Ascending aorta (tissue), 2 donors: ENCODE data around the gene NME9. TPM values are rescaled to one million over a fixed set of nuclear protein-coding genes. Genes with fewer than 3 reads are reported as not detected.

Experiments used
- DNase-seq, 2 donors: peaks; one replicate each; pipeline ENCODE4 v3.0.0-alpha.2; 2019; ENCODE audit warnings: low spot score in 2 of 2
- H3K27ac ChIP-seq, 2 donors: fragments of 200-600 bp; sonication (generic); one replicate each; pipeline ENCODE4 v1.5.1; 2016 to 2017; ENCODE audit warnings: mild to moderate bottlenecking in 1 of 2
- H3K27me3 ChIP-seq: fragments of 200-600 bp; sonication (generic); one replicate; pipeline ENCODE4 v1.5.1; 2017
- H3K36me3 ChIP-seq, 2 donors: fragments of 200-600 bp; sonication (generic); one replicate each; pipeline ENCODE4 v1.5.1; 2016
- H3K4me1 ChIP-seq, 2 donors: fragments of 200-600 bp; sonication (generic); one replicate each; pipeline ENCODE4 v1.5.1; 2016 to 2017; ENCODE audit warnings: mild to moderate bottlenecking in 1 of 2
- H3K4me3 ChIP-seq, 2 donors: fragments of 200-600 bp; sonication (generic); one replicate each; pipeline ENCODE4 v1.5.1; 2016 to 2017; ENCODE audit warnings: mild to moderate bottlenecking in 1 of 2
- H3K9me3 ChIP-seq, 2 donors: fragments of 200-600 bp; sonication (generic); one replicate each; pipeline ENCODE4 v1.5.1; 2016
- CTCF ChIP-seq, 3 experiments: fragments of 200-600 bp in 2 of 3; fragments of 450-650 bp in 1 of 3; sonication (generic) in 2 of 3; IDR thresholded peaks; one replicate each; pipeline ENCODE4 v1.5.1; 2016 to 2019; ENCODE audit warnings: antibody characterized with exemption in 3 of 3, mild to moderate bottlenecking in 1 of 3, moderate library complexity in 1 of 3
- intact Hi-C: fragments of 100-400 bp; cut with DNase I; formaldehyde crosslinking; loops from one replicate; pipeline ENCODE4 v1.15.1; 2023
- total RNA-seq: library from RNA; depleted of rRNA; stranded (reverse); fragments of >200 nt; gene quantifications from one replicate; pipeline ENCODE4 v1.1.0, GENCODE V29; 2016

NME9 gene
- total RNA-seq, 1 donor from 2014 or later: not detected

- intact Hi-C loops: no loop called here
- DNase-seq: no peak
- Histone ChIP-seq H3K4me3 (no peak overlapping the region), H3K27me3 (no peaks in the 10 kb centered on the region), H3K36me3 (no peaks in the 10 kb centered on the region), H3K4me1 (peaks cover 9 to 37% of the 10 kb centered on the region in 2 donors), H3K9me3 (no peaks in the 10 kb centered on the region), H3K27ac (no peak overlapping the region)
- TF ChIP-seq CTCF (IDR thresholded peaks at IDR 0.05): no peak
Measured at GRCh38 chr3:138360869-138361525, 31.3 kb upstream of the NME9 start.

GRCh38 chr3:138359919-138360868 lies 30.5 kb upstream of the NME9 start:
- Histone ChIP-seq H3K9me3 (no peaks in the 10 kb centered on the region), H3K27ac (no peak overlapping the region), H3K27me3 (no peaks in the 10 kb centered on the region), H3K4me1 (peaks cover 9 to 37% of the 10 kb centered on the region in 2 donors), H3K4me3 (no peak overlapping the region), H3K36me3 (peaks cover 0 to 6% of the 10 kb centered on the region in 2 donors)
- intact Hi-C loops: no loop called here
- no peak for TF ChIP-seq CTCF (IDR thresholded peaks at IDR 0.05)
- no peak for DNase-seq

- Histone ChIP-seq H3K4me3 (no peak overlapping the region), H3K27ac (peak overlapping the region; percentile 34 to 40), H3K36me3 (peaks cover 0 to 7% of the 10 kb centered on the region in 2 donors), H3K27me3 (no peaks in the 10 kb centered on the region), H3K4me1 (peaks cover 9 to 37% of the 10 kb centered on the region in 2 donors), H3K9me3 (no peaks in the 10 kb centered on the region)
- intact Hi-C loops: no loop called here
- no peak for DNase-seq
- no peak for TF ChIP-seq CTCF (IDR thresholded peaks at IDR 0.05)
Measured at GRCh38 chr3:138359148-138359918, 29.7 kb upstream of the NME9 start.

- intact Hi-C loops: no loop called here
- H3K9me3 ChIP-seq: no peaks in the 10 kb centered on the region
- DNase-seq: no peak
- H3K4me3 ChIP-seq: no peak overlapping the region
- peaks cover 0 to 7% of the 10 kb centered on the region in 2 donors for H3K36me3 ChIP-seq
- no peaks in the 10 kb centered on the region for H3K27me3 ChIP-seq
- peak overlapping the region; percentile 62 to 68 for H3K27ac ChIP-seq
- H3K4me1 ChIP-seq: peaks cover 9 to 37% of the 10 kb centered on the region in 2 donors
- no peak for TF ChIP-seq CTCF (IDR thresholded peaks at IDR 0.05)
Measured at GRCh38 chr3:138356730-138357405, 27.2 kb upstream of the NME9 start.

GRCh38 chr3:138355071-138355470 lies 25.4 kb upstream of the NME9 start:
- Histone ChIP-seq H3K4me1 (peaks cover 9 to 40% of the 10 kb centered on the region in 2 donors), H3K4me3 (no peak overlapping the region), H3K9me3 (no peaks in the 10 kb centered on the region), H3K36me3 (peaks cover 0 to 7% of the 10 kb centered on the region in 2 donors), H3K27ac (no peak overlapping the region), H3K27me3 (no peaks in the 10 kb centered on the region)
- TF ChIP-seq CTCF (IDR thresholded peaks at IDR 0.05): no peak
- peak in 1 of 2 donors; percentile 31 for DNase-seq
- intact Hi-C loops: no loop called here
